ENCODE measurements around the gene ZNF169.
"Not testable (repeated sequence)": the region's sequence is repeated elsewhere in the genome, so short reads cannot be mapped to it uniquely, and the experiment has no call there.

Gene ZNF169

GRCh38 chr9:94301583-94301982 is 42.5 kb downstream of the ZNF169 start:
- Histone ChIP-seq H3K4me1 (ENCODE audit: insufficient read depth, low read length) (no peaks in the 10 kb centered on the region), H3K9ac (ENCODE audit: low read depth, low read length) (no peak overlapping the region)

GRCh38 chr9:94302426-94302825 is 43.3 kb downstream of the ZNF169 start:
- TF ChIP-seq CTCF (IDR thresholded peaks at IDR 0.05; ENCODE audit: borderline replicate concordance, extremely low read depth, low read length, poor library complexity, severe bottlenecking) (no peak), EZH2 (IDR thresholded peaks at IDR 0.05; ENCODE audit: borderline replicate concordance, low read depth, low read length, severe bottlenecking) (no peak)
- no peak for DNase-seq
- no peak overlapping the region for H3K4me2 ChIP-seq (ENCODE audit: insufficient read depth, low read length)

More at GRCh38 chr9:94301583-94301982, 42.5 kb downstream of the ZNF169 start:
- ATAC-seq (ENCODE audit: insufficient read depth, low read depth): no peak
- no peak for TF ChIP-seq CTCF (IDR thresholded peaks at IDR 0.05; ENCODE audit: borderline replicate concordance, extremely low read depth, low read length, poor library complexity, severe bottlenecking)
- no peak for TF ChIP-seq EZH2 (IDR thresholded peaks at IDR 0.05; ENCODE audit: borderline replicate concordance, low read depth, low read length, severe bottlenecking)
- Histone ChIP-seq H2AFZ (ENCODE audit: low read depth, low read length) (no peak overlapping the region), H3K36me3 (ENCODE audit: insufficient read depth, low read length) (no peaks in the 10 kb centered on the region), H3K27ac (ENCODE audit: low read length) (no peak overlapping the region), H3K4me3 (ENCODE audit: low read depth in 1 of 2, low read length in 2 of 2) (no peak overlapping the region), H3K4me2 (ENCODE audit: insufficient read depth, low read length) (no peak overlapping the region), H3K9me3 (ENCODE audit: insufficient read depth, low read length, severe bottlenecking) (no peaks in the 10 kb centered on the region), H3K27me3 (ENCODE audit: insufficient read depth, low read length, poor library complexity) (no peaks in the 10 kb centered on the region), H3K79me2 (ENCODE audit: insufficient read depth, low read length) (no peaks in the 10 kb centered on the region), H4K20me1 (ENCODE audit: insufficient read depth, low read length) (no peaks in the 10 kb centered on the region)
- DNase-seq: no peak

DNA sequence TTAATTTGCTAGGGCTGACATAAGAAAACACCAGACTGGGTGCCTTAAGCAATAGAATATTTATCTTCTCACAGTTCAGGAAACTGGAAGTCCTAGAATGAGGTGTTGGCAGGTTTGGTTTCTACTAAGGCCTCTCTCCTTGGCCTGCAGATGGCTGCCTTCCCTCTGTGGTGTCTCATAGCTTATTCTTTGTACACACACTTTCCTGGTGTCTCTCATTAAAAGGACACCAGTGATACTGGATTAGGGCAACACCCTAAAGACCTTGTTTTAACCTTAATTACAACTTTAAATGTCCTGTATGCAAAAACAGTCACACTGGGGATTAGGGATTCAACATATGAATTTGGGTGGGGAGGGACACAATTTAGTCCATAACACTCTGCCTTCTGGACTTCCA is 44.2 kb downstream of the ZNF169 start:
- Histone ChIP-seq H3K4me3 (ENCODE audit: low read depth in 1 of 2, low read length in 2 of 2) (no peak overlapping the region), H3K4me1 (ENCODE audit: insufficient read depth, low read length) (no peaks in the 10 kb centered on the region), H2AFZ (ENCODE audit: low read depth, low read length) (no peak overlapping the region), H3K79me2 (ENCODE audit: insufficient read depth, low read length) (no peaks in the 10 kb centered on the region), H3K27me3 (ENCODE audit: insufficient read depth, low read length, poor library complexity) (no peaks in the 10 kb centered on the region), H3K36me3 (ENCODE audit: insufficient read depth, low read length) (no peaks in the 10 kb centered on the region), H3K27ac (ENCODE audit: low read length) (no peak overlapping the region), H4K20me1 (ENCODE audit: insufficient read depth, low read length) (no peaks in the 10 kb centered on the region), H3K9ac (ENCODE audit: low read depth, low read length) (no peak overlapping the region), H3K9me3 (ENCODE audit: insufficient read depth, low read length, severe bottlenecking) (no peaks in the 10 kb centered on the region), H3K4me2 (ENCODE audit: insufficient read depth, low read length) (no peak overlapping the region)
- no peak for TF ChIP-seq EZH2 (IDR thresholded peaks at IDR 0.05; ENCODE audit: borderline replicate concordance, low read depth, low read length, severe bottlenecking)
- TF ChIP-seq CTCF (IDR thresholded peaks at IDR 0.05; ENCODE audit: borderline replicate concordance, extremely low read depth, low read length, poor library complexity, severe bottlenecking): no peak
- no peak for DNase-seq
- no peak for ATAC-seq (ENCODE audit: insufficient read depth, low read depth)

More at GRCh38 chr9:94302426-94302825, 43.3 kb downstream of the ZNF169 start:
- Histone ChIP-seq H2AFZ (ENCODE audit: low read depth, low read length) (no peak overlapping the region), H3K27me3 (ENCODE audit: insufficient read depth, low read length, poor library complexity) (no peaks in the 10 kb centered on the region), H3K4me3 (ENCODE audit: low read depth in 1 of 2, low read length in 2 of 2) (no peak overlapping the region), H3K9ac (ENCODE audit: low read depth, low read length) (no peak overlapping the region), H3K27ac (ENCODE audit: low read length) (no peak overlapping the region), H3K9me3 (ENCODE audit: insufficient read depth, low read length, severe bottlenecking) (no peaks in the 10 kb centered on the region), H3K79me2 (ENCODE audit: insufficient read depth, low read length) (no peaks in the 10 kb centered on the region), H3K4me1 (ENCODE audit: insufficient read depth, low read length) (no peaks in the 10 kb centered on the region), H3K36me3 (ENCODE audit: insufficient read depth, low read length) (no peaks in the 10 kb centered on the region), H4K20me1 (ENCODE audit: insufficient read depth, low read length) (no peaks in the 10 kb centered on the region)
- no peak for ATAC-seq (ENCODE audit: insufficient read depth, low read depth)

DNA sequence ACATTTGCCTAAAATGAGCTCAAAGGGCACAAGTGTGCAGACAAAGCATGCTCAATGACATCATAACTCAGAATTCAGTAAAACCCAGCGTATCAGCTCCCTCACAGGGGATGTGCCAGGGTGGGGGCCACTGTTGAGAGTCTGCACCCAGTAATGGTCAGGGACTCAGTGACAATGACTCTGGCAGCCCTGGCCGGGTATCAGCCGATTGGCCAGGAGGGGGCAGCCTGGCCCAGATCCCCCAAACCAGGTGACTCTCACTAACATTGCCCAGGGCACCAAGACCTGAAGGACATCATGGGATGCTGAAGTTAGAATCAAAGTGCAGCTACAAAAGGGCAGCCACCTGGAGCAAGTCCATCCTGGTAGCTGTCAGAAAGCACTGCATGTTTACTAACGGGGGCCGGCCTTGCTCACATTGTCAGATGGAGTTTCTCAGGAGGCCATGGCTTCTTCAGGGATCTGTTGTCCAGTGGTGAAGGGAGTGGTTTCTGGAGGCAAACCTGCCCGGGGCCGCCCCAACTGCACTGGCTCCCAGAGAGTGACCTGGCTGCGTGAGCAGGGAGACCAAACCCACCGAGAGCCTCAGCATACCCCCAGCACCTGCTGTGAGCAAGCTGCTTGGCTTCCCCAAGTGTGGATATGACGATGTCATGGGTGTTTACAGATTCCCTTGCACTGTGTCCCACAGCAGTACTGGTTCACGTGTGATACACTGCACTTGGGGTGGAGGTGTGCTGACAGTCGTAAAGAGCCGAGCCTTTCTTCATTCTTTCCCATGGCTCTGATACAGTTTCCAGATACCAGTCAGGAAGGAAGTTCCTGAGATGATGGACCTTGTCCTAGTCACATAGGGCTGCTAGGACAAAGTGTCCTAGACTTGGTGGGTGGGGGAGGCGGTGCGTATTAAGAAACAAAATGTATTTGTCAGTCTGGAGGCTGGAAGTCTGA is 56.2 kb downstream of the ZNF169 start:
- H3K79me2 ChIP-seq (ENCODE audit: insufficient read depth, low read length); H2AFZ ChIP-seq (ENCODE audit: low read depth, low read length); H3K27me3 ChIP-seq (ENCODE audit: insufficient read depth, low read length, poor library complexity); H3K9me3 ChIP-seq (ENCODE audit: insufficient read depth, low read length, severe bottlenecking); H3K4me2 ChIP-seq (ENCODE audit: insufficient read depth, low read length); DNase-seq; H3K4me3 ChIP-seq (ENCODE audit: low read depth in 1 of 2, low read length in 2 of 2); H3K36me3 ChIP-seq (ENCODE audit: insufficient read depth, low read length); H3K4me1 ChIP-seq (ENCODE audit: insufficient read depth, low read length); ATAC-seq (ENCODE audit: insufficient read depth, low read depth); H4K20me1 ChIP-seq (ENCODE audit: insufficient read depth, low read length); H3K9ac ChIP-seq (ENCODE audit: low read depth, low read length); H3K27ac ChIP-seq (ENCODE audit: low read length): not testable (repeated sequence)

- not testable (repeated sequence) for H2AFZ ChIP-seq (ENCODE audit: low read depth, low read length); H3K4me2 ChIP-seq (ENCODE audit: insufficient read depth, low read length); H3K36me3 ChIP-seq (ENCODE audit: insufficient read depth, low read length); DNase-seq; H4K20me1 ChIP-seq (ENCODE audit: insufficient read depth, low read length); H3K4me1 ChIP-seq (ENCODE audit: insufficient read depth, low read length); H3K9me3 ChIP-seq (ENCODE audit: insufficient read depth, low read length, severe bottlenecking); H3K4me3 ChIP-seq (ENCODE audit: low read depth in 1 of 2, low read length in 2 of 2); H3K9ac ChIP-seq (ENCODE audit: low read depth, low read length); H3K79me2 ChIP-seq (ENCODE audit: insufficient read depth, low read length); H3K27me3 ChIP-seq (ENCODE audit: insufficient read depth, low read length, poor library complexity); H3K27ac ChIP-seq (ENCODE audit: low read length); ATAC-seq (ENCODE audit: insufficient read depth, low read depth)
Observed at GRCh38 chr9:94316236-94316635, 57.1 kb downstream of the ZNF169 start.

Data from DND-41 (cell line).